HG03196 (cell line): ENCODE results near the gene SAT2.
"Not testable (repeated sequence)": the region's sequence is repeated elsewhere in the genome, so short reads cannot be mapped to it uniquely, and the experiment has no call there.

Experiments
- ATAC-seq: cut with Tn5 transposase; IDR thresholded peaks from one replicate; pipeline ENCODE4 v1.9.1; 2021; ENCODE audit not compliant: unreplicated experiment

Gene SAT2

DNA sequence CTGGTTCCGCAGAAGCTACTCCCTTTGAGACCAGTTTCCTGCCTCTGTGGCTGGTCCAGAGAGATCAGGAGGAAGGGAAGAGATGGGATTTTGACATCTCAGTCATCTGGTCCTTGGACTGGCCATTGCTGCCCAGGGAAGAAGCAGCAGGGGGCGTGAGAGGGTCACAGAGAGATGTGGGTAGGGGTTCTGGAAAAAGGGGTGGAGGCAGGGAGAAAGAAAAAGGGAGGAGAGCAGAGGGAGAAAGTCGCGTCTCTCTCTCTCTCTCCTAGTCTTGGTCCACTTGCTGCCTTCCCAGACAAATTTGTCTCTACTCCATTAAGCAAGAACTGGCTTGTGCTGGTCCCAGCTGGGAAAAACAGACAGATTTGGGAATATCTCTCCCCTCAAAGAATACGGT, 6.8 kb upstream of the SAT2 start:
- ATAC-seq = no peak

DNA sequence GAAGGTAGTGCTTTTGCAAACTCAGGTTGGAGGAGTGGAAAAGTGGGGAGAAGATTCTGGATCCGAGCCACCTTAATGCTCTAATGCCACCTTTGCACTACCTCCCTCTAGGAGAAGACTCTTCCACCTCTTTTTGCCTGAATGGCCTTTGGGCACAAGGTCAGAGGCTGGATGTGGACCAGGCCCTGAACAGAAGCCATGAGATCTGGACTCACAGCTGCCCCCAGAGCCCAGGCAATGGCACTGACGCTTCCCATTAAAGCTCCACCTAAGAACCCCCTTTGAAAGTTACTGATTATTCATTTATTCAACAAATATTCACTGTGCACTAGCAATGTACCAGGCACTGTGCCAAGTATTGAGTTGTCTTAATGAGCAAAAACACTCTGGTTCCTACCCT, 5.5 kb upstream of the SAT2 start:
- ATAC-seq = no peak

DNA sequence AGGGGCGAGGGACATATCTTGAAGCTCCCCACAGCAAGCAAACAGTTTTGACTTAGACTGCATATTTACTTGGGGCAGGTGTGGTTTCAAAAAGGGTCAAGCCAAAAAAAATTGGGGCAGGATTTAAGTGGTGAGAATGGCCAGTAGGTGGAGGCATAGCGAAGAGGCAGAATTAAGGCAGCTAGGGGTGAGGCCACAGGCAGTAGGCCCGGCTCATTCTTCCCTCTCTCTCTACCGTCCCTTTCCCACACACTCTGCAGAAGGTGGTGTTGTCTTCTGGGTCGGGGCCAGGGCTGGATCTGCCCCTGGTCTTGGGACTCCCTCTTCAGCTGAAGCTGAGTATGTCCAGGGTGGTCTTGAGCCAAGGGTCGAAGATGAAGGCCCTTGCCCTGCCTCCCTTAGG, 4.9 kb upstream of the SAT2 start:
- no peak for ATAC-seq

DNA sequence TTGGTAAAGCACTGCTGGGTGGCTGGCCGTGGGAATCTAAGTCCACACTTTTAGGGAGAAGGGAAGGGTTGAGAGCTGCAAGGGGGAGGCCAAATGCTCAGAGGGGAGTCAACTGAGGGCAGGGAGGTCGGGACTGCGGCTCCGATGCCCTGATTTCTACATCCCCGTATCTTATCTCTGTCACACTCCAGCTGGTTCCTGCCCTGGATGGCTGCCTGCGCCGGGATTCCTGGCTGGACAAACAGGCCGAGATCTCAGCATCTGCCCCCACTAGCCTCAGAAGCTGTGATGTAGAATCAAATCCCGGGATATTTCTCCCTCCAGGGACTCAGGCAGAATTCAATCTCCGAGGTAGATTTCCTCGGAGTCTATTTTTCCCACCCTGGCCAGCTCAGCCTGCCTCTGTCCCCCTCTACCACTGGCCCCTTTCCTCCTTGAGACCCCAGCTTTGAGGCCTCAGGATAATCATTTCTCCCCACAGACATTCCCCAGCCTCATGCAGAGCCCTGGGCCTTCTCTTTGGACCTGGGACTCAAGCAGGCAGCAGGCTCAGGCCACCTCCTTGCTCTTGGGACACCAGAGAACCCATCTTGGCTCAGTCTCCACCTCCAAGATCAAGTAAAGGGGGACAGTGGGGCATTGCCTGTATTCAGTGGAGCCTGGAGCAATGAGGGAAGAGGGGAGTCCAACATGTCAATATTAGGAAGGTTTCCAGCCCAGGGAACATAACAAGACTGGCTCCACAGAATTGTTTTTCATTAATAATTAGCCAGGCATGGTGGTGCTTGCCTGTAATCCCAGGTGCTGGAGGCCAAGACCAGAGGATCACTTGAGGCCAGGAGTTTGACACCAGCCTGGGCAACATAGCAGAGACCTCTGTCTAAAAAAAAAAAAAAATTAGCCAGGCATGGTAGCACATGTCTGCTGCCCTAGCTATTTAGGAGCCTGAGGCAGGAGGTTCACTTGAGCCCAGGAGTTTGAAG, 4.1 kb upstream of the SAT2 start:
- ATAC-seq = no peak

DNA sequence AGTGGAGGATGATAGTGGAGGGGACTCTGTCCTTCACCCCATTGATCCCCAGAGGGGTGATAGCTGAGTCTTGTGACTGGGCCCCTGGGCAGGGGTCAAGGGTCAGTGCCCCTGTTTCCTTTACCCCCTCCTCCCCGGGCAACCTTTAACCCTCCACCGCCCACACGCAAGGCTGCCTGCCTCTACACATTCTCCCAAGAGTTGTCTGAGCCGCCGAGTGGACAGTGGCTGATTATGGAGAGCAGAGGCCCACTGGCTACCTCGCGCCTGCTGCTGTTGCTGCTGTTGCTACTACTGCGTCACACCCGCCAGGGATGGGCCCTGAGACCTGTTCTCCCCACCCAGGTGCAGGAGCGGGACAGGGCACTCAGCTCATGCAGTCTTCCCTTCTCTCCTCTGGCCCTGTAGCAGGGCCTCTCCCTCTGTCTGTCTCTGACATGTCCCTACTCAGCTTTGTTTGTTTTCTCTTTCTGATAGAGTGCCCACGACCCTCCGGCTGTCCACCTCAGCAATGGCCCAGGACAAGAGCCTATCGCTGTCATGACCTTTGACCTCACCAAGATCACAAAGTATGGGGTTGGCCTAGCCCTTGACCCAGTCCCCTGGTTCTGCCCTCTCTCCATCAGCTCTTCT, 2.4 kb upstream of the SAT2 start, which contains the start of gene SHBG:
Gene SHBG, plus strand, starts transcription at position 197 of the 633 bp plus-strand sequence. Its CDS starts 38 bp downstream, at position 235.
- ATAC-seq = no peak

DNA sequence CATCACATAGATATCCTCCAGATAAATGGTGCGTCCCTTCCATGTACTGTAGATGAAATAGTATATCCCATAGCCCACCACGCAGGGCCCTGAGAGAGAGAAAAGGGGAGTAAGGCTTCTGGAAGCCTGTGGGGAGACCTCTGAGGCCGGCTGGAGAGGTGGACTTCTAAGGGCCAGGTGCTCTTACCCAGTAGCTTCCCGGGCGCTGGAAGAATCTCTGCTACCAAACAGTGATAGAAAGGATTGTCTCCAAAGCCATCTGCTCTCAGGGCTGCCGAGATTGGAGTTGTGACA, 718 bp downstream of the SAT2 start:
- ATAC-seq = no peak

DNA sequence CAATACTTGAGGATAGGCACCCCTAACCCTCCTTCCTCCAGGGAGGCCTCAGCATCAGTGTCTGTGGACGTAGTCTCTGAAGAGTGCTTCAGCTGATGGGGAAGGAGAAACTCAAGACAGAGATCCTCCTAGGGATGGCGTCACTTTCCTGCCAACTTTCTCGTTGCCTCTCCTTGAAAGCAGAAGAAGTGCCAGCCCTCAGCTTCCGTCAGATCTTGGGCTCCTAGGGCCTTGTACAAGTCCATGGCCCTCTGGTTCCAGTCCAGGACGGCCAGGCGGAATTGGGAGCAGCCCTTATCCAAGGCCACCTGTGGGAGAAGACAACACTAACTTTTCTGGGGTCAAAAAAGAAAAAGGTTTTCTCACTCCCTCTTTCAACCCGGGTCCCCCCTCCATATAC, 1.3 kb downstream of the SAT2 start:
- ATAC-seq = no peak

DNA sequence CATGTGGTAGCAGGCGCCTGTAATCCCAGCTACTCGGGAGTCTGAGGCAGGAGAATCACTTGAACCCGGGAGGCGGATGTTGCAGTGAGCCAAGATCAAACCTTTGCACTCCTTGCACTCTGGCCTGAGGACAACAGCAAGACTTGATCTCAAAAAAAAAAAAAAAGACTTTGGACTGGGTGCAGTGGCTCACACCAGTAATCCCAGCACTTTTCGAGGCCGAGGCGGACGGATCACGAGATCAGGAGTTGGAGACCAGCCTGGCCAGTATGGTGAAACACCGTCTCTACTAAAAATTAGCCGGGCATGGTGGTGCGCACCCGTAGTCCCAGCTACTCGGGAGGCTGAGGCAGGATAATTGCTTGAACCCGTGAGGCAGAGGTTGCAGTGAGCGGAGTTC, 1.9 kb downstream of the SAT2 start:
- ATAC-seq = not testable (repeated sequence)

DNA sequence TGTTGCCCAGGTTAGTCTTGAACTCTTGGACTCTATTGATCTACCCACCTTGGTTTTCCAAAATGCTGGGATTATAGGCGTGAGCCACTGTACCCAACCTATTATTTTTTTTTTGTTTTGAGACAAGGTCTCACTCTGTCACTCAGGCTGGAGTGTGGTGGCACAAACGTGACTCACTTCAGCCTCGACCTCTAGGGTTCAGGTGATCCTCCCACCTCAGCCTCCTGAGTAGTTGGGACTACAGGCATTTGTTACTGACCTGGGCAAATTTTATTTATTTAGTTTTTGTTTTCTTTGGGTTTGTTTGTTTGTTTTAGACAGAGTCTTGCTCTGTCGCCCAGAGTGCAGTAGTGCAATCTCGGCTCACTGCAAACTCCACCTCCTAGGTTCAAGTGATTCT, 4.0 kb downstream of the SAT2 start:
- ATAC-seq = no peak

DNA sequence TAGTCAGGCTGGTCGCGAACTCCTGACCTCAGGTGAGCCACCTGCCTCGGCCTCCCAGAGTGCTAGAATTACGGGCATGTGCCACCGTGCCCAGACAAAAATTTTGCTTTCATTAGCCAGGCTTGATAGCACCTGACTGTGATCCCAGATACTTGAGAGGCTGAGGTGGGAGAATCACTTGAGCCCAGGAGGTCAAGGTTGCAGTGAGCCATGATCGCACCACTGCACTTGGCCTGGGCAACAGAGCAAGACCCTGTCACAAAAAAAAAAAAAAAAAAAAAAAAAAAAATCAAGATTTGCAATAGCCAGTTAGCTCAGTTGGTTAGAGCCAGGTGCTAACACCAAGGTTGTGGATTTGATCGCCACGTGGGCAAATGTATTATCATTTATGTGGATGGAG, 6.8 kb downstream of the SAT2 start:
- ATAC-seq = no peak

DNA sequence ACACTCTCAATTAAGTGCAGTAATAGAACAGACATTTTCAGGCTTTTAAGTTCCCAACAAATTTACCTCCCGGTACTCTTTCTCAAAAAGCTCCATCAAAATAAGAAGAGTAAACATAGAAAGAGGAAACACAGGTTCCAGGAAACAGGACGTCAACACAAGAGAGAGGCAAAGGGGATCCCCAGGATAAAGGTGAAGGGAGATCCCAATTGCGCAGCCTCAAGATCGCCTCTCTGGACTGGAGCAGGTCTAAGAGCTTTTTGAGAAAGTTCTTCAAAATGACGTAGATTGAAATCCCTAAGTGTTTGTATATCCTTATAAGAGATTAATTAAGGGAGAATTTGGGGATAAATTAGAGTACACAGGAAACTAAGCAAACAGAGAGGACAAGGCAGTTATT, 9.0 kb downstream of the SAT2 start:
- ATAC-seq = no peak

DNA sequence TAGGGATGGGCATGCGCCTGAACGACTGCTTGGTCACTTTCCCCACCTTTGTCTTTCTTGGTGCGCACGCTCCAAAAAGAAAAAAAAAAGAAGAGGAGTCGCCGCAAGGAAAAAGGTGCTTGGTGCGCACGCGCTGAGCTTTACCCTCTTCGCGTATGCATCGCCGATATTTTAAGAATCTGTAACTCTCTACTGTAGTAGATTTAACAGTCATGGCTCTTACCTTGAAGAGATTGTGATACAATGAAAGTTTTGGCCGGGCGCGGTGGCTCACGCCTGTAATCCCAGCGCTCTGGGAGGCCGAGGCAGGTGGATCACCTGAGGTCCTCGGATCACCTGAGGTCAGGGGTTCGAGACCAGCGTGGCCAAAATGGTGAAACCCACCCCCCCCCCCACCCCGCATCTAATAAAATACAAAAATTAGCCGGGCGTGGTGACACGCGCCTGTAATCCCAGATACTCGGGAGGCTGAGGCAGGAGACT, 12.3 kb downstream of the SAT2 start:
- no peak for ATAC-seq

DNA sequence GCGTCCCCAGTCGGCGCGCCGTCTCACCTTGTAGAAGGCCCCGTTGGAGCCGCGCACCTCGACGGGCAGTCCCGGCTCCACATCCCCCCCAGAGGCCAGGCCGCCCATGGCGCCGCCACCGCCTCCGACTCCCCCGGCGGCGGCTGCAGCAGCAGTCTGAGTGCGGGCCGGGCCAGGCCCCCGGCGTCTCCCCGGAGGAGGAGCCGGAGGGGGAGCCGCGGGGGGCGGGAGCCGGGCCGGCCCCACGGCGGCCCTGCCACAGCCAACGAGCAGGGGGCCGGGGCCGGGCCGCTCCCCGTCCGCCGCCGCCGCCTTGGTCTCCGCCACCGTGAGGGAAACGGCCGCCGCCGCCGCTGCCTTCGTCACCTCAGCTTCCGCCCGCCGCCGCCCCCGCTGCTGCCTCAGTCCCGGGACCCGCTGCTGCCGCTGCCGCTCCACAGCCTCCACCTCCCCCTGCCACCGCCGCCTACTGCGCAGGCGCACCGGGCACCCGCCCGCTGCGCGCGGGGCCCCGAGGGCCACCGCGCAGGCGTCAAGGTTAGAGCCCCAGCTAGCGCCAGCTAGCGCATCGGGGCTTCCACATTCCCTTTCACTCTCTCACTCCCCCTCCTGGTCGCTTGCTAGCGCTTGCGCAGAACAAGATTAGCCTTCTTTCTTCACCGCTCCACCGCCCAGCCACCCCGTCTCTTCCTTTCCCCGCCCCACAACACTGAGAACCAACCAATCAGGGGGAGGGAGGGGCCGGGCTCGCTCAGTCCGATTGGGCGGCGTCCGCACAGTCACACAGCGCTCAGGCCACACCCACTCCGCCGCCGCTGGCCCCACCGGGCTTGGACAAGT, 13.0 kb downstream of the SAT2 start, which contains the start of gene FXR2:
Gene FXR2, minus strand, starts transcription at position 473 of the 840 bp plus-strand sequence. Its CDS starts 365 bp downstream, at position 108.
- ATAC-seq = peak; percentile 89

DNA sequence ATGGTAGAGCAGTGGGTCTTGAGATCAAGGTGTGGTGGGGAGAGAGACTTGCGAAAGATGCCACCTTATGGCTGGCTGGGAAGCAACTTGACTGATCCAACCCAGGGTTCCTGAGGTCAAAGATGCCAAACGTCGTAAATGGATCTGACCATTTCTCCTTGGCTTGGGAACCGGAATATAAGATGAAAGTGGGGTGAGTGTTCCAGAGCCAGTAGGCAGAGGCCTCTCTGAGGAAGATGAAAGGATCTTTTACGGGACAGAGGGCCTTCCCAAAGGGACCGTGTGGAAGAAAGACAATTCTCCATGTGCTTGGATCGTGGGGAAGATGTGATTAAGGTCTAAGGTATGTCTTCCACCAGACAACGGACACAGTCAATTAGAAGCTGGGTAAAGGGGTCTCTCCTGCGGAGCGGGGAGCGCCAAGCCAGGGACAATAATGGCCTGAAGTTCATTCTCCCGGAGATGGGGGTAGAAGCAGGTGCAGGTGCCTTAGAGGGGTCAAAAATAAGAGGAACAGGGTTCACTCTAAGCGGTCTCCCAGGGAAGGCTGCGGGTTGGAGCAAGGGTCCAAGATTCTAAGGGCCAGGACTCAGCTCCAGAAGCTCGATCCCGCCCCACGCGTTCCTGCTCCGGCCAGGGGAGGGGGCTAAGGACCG, 13.7 kb downstream of the SAT2 start:
- ATAC-seq = no peak

DNA sequence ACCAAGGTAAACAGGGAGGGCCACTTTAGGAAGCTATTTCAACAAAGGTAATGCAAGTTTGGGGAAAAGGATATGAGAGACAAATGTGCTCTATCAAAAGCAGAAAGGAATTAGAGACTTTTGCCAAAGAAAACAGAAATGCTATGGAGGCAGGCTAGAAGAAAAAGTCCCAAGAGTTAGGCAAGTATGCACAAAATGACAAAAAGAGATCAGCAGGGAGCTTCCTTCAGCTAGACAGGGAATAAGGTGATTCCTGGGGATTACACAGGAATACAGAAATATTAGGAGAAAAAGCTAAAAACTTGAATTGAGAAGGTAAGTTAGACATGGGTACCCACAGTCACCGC, 15.4 kb downstream of the SAT2 start:
- ATAC-seq = no peak

DNA sequence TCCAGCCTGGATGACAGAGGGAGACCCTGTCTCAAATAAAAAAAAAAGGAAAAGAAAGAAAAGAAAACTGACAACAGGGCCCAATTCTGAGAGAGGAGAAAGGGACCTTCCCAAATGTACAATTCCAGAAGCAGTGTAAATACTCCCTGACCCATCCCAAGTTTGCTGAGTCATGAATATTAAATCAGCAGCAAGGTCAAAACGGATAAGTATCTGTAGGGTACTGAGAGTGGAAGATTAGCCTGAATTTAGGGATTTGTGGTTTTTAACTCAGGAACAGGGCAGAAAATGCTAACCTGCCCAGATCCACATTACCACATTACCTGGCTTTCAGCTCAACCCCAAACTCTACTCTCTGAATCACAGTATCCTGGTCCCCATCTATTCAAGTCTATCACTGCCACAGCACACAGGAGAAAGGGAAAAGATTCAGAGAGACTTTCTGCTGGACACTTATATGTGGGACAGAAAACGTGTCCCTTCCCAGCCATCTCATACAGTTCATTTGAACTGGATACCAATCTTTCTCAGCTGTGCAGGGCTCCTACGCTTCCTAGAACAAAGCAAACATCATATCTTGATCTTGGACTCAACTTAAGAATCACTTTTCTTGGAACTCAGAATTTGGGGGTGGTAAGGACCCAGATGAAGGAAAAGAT, 15.9 kb downstream of the SAT2 start:
- no peak for ATAC-seq

DNA sequence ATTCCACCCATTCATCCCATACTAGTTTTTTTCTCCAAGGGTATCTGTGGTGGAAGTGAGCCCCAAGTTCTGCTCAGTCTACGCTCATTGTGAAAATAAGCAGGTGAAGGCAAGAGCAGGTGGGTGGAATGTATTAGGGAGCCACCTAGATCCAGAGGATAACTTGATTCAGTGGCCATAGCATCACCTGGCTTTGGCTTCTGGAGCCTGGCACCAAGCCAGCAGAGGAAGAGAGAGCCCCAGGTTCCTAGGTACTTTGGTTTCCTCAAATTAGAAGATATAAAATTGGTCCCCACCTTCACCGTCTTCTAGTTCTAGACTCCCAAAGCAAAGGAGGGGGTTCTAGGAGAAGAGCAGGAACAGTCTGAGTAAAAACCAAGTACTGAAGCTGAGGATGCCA, 17.0 kb downstream of the SAT2 start:
- no peak for ATAC-seq

DNA sequence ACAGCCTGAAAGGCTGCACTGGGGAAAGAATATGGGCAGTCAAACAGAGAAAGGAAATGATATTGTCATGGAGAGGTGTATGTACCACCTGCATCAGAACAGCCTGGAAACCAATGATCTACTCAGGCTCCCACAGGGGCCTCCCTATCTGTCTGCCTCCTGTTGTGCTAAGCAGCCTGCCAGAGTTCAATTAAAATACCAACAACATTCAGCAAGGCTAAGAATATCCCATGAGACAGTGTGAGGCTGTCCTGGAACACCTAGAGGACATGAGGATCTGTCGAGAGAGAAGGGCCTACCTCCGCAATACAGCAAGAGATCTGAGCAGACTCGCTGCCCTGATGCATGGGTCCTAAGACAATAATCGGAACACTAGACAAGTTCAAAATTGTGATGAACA, 21.3 kb downstream of the SAT2 start:
- no peak for ATAC-seq

DNA sequence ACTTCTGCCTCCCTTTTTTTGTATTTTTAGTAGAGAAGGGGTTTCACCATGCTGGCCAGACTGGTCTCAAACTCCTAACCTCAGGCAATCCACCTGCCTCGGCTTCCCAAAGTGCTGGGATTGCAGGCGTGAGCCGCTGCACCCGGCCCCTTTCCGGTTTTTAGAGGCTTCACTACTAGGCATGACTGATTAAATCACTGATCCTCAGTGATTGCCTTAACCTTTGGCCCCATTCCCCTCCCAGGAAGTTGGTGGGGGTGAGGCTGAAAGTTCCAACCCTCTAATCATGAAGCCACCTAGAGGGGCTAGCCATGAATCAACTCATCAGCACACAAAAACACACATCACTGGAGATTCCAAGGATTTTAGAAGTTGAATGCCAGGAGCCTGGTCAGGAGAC, 30.1 kb downstream of the SAT2 start:
- ATAC-seq = not testable (repeated sequence)

DNA sequence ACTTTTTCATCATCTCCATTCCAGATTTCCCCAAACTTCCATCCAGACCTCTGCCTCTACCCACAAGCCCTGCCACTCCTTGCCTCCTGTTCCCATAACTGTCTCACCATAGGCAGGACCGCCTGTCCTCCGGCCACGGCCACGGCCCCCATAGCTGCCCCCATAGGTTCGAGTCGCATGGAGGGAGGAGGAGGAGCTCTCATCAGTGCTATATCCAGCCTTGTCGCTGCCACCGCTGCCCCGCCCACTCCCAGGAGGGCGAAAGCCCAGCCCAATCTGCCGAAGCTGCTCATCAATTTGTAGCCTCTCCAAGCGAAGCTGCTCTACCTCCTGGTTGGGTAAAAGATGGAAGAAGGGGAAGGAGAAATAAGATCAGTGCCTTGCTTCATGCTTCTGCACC, 34.3 kb downstream of the SAT2 start:
- no peak for ATAC-seq
